IMR-90 (cell line): ENCODE results near the gene MCF2L. TPM values are rescaled to one million over a fixed set of nuclear protein-coding genes. Genes with fewer than 3 reads are reported as not detected.

Experiments
- ATAC-seq: fragments of 200-7000 bp; cut with Tn5 transposase; 2 replicates; pipeline ENCODE4 v1.9.1; 2020; ENCODE audit warnings: low read depth, mild to moderate bottlenecking, moderate library complexity
- BruUV-seq: library from RNA; stranded (reverse); fragments of 400-500 nt; replicated peaks from 2 replicates; lab custom pipeline; 2021; lab: Mats Ljungman, UMichigan
- CTCF ChIA-PET: fragments of 300-600 bp; formaldehyde crosslinking; extraction: SDS; loops from one replicate; lab custom pipeline; 2021; ENCODE audit warnings: antibody characterized with exemption; lab: Yijun Ruan, JAX
- POLR2A ChIA-PET: fragments of 300-600 bp; sonication (Branson Sonifier 250); formaldehyde crosslinking; loops from one replicate; lab custom pipeline; 2022; ENCODE audit warnings: antibody characterized with exemption; ENCODE audit not compliant: unreplicated experiment; lab: Charles Lee
- DNase-seq: peaks from one replicate; pipeline ENCODE4 v3.0.0; 2013
- H2AFZ ChIP-seq: replicated peaks from 2 replicates; pipeline ENCODE3; 2013; ENCODE audit warnings: low read length, mild to moderate bottlenecking; ENCODE audit not compliant: poor library complexity
- H2AK5ac ChIP-seq: 2 replicates; pipeline ENCODE4 v1.6.1; 2013; ENCODE audit warnings: low read depth, low read length, inconsistent platforms
- H2AK9ac ChIP-seq: replicated peaks from 2 replicates; pipeline ENCODE3; 2013; ENCODE audit warnings: mild to moderate bottlenecking, low read depth, low read length, moderate library complexity; ENCODE audit not compliant: poor library complexity
- H2BK120ac ChIP-seq: 2 replicates; pipeline ENCODE4 v1.6.1; 2013; ENCODE audit warnings: low read depth, low read length, inconsistent platforms
- H2BK15ac ChIP-seq: 3 replicates; pipeline ENCODE4 v1.6.1; 2013; ENCODE audit warnings: low read depth, low read length, inconsistent platforms
- H2BK20ac ChIP-seq: 2 replicates; pipeline ENCODE4 v1.6.1; 2013; ENCODE audit warnings: low read depth, mild to moderate bottlenecking, inconsistent platforms, low read length, moderate library complexity
- H2BK5ac ChIP-seq: 2 replicates; pipeline ENCODE4 v1.6.1; 2013; ENCODE audit warnings: mild to moderate bottlenecking, low read depth, low read length, inconsistent platforms; ENCODE audit not compliant: poor library complexity, severe bottlenecking
- H3K14ac ChIP-seq: replicated peaks from 2 replicates; pipeline ENCODE4 v1.6.1; 2013; ENCODE audit warnings: low read depth, low read length, inconsistent platforms
- H3K18ac ChIP-seq: 2 replicates; pipeline ENCODE4 v1.6.1; 2013; ENCODE audit warnings: low read depth, low read length, control low read depth
- H3K23ac ChIP-seq: 2 replicates; pipeline ENCODE4 v1.6.1; 2013; ENCODE audit warnings: low read depth, low read length, inconsistent platforms
- H3K27ac ChIP-seq: 2 replicates; pipeline ENCODE4 v1.5.1; 2013; ENCODE audit warnings: mild to moderate bottlenecking, control low read depth, low read length; ENCODE audit not compliant: insufficient read depth
- H3K27me3 ChIP-seq: 2 replicates; pipeline ENCODE4 v1.6.1; 2013; ENCODE audit warnings: low read length; ENCODE audit not compliant: control insufficient read depth, insufficient read depth
- H3K36me3 ChIP-seq: 2 replicates; pipeline ENCODE4 v1.6.1; 2013; ENCODE audit warnings: low read length, mixed read lengths; ENCODE audit not compliant: control insufficient read depth, insufficient read depth
- H3K4ac ChIP-seq: 2 replicates; pipeline ENCODE4 v1.6.1; 2013; ENCODE audit warnings: low read depth, low read length, inconsistent platforms
- H3K4me1 ChIP-seq: 2 replicates; pipeline ENCODE4 v1.6.1; 2013; ENCODE audit warnings: low read length, mixed read lengths; ENCODE audit not compliant: control insufficient read depth, insufficient read depth
- H3K4me2 ChIP-seq: 2 replicates; pipeline ENCODE4 v1.6.1; 2013; ENCODE audit warnings: low read depth, mild to moderate bottlenecking, control low read depth, low read length, moderate library complexity
- H3K4me3 ChIP-seq: 2 replicates; pipeline ENCODE4 v1.5.1; 2013; ENCODE audit warnings: low read depth, mild to moderate bottlenecking, control low read depth, low read length, moderate library complexity; ENCODE audit not compliant: insufficient read depth
- H3K56ac ChIP-seq: 2 replicates; pipeline ENCODE4 v1.6.1; 2013; ENCODE audit warnings: low read length, inconsistent platforms; ENCODE audit not compliant: insufficient read depth; ENCODE audit errors: extremely low read depth
- H3K79me1 ChIP-seq, 2 experiments: 2 replicates each; pipeline ENCODE4 v1.6.1; 2013; ENCODE audit warnings: low read length in 2 of 2, inconsistent platforms in 1 of 2, low read depth in 1 of 2
- H3K9ac ChIP-seq: 2 replicates; pipeline ENCODE4 v1.6.1; 2013; ENCODE audit warnings: low read depth, low read length, control low read depth
- H3K9me1 ChIP-seq: 2 replicates; pipeline ENCODE4 v1.6.1; 2013; ENCODE audit warnings: low read length, inconsistent platforms; ENCODE audit not compliant: insufficient read depth
- H3K9me3 ChIP-seq: 2 replicates; pipeline ENCODE4 v1.6.1; 2013; ENCODE audit warnings: low read length; ENCODE audit not compliant: control insufficient read depth, insufficient read depth
- H4K20me1 ChIP-seq: 2 replicates; pipeline ENCODE4 v1.6.1; 2013; ENCODE audit warnings: low read length, inconsistent platforms; ENCODE audit not compliant: insufficient read depth
- H4K5ac ChIP-seq: 2 replicates; pipeline ENCODE4 v1.6.1; 2013; ENCODE audit warnings: mild to moderate bottlenecking, low read depth, low read length, control low read depth
- H4K8ac ChIP-seq, 2 experiments: 2 replicates each; pipeline ENCODE4 v1.6.1; 2013; ENCODE audit warnings: low read depth in 2 of 2, low read length in 2 of 2, control low read depth in 1 of 2, inconsistent platforms in 1 of 2
- H4K91ac ChIP-seq: 2 replicates; pipeline ENCODE4 v1.6.1; 2013; ENCODE audit warnings: low read depth, low read length, inconsistent platforms; ENCODE audit not compliant: insufficient read depth
- BHLHE40 ChIP-seq: fragments of 150-350 bp; IDR thresholded peaks from 2 replicates; pipeline ENCODE4 v1.6.1; 2016; ENCODE audit warnings: mild to moderate bottlenecking, low read depth, low read length
- CHD1 ChIP-seq: IDR thresholded peaks from 2 replicates; pipeline ENCODE4 v1.6.1; 2012; ENCODE audit warnings: low read depth, low read length, improper control_type of control experiment
- MAFK ChIP-seq: IDR thresholded peaks from 2 replicates; pipeline ENCODE4 v1.6.1; 2012; ENCODE audit warnings: low read depth, low read length, improper control_type of control experiment
- RCOR1 ChIP-seq: IDR thresholded peaks from 2 replicates; pipeline ENCODE4 v1.6.1; 2012; ENCODE audit warnings: mild to moderate bottlenecking, low read length, improper control_type of control experiment; ENCODE audit not compliant: insufficient replicate concordance
- SMC3 ChIP-seq: fragments of 150-350 bp; IDR thresholded peaks from 2 replicates; pipeline ENCODE4 v1.6.1; 2016; ENCODE audit warnings: low read depth, mild to moderate bottlenecking, antibody characterized with exemption, low read length, moderate library complexity
- WGBS, 2 experiments: methylation state at CpG; one replicate each; pipeline versions ENCODE4 v1.1.5 to v1.1.7; 2013; ENCODE audit warnings: missing lambda C conversion rate in 2 of 2; ENCODE audit not compliant: insufficient read length in 1 of 2; ENCODE audit errors: extremely low coverage in 2 of 2; 5-methylcytosine and 5-hydroxymethylcytosine counted together
- dilution Hi-C: fragments of 300-500 bp; cut with HindIII; formaldehyde crosslinking; loops from one replicate; pipeline ENCODE4 v1.14.3; 2018; ENCODE audit warnings: low sequenced_read_pairs; ENCODE audit not compliant: unreplicated experiment
- in situ Hi-C: fragments of 300-500 bp; cut with MboI; formaldehyde crosslinking; loops from 3 replicates; pipeline ENCODE4 v1.14.3; 2019; ENCODE audit warnings: low sequenced_read_pairs, inconsistent platforms, mixed read lengths
- intact Hi-C: fragments of 100-400 bp; cut with micrococcal nuclease; formaldehyde crosslinking; loops from 2 replicates; pipeline ENCODE4 v1.10.0; 2022
- polyA plus RNA-seq, 3 experiments: library from polyadenylated mRNA; depleted of rRNA; stranded (reverse); fragments of >200 nt; gene quantifications; 2 replicates each; pipeline ENCODE4 v1.2.3, GENCODE V29; 2012; ENCODE audit warnings: low replicate concordance in 1 of 3
- total RNA-seq: library from RNA; depleted of rRNA; stranded (reverse); fragments of >200 nt; gene quantifications from 2 replicates; pipeline ENCODE4 v1.2.3, GENCODE V29; 2012
- TF ChIP-seq, protein P1 (sequence below): conservative IDR thresholded peaks from 2 replicates; pipeline ENCODE4 v1.5.1; 2012; ENCODE audit warnings: mild to moderate bottlenecking, low read depth, low read length, improper control_type of control experiment

The MCF2L gene
- total and polyA plus RNA-seq, 2 of the 4 experiments (the other 2 are of a cell fraction) = 0.18 TPM; not detected in 1

DNA sequence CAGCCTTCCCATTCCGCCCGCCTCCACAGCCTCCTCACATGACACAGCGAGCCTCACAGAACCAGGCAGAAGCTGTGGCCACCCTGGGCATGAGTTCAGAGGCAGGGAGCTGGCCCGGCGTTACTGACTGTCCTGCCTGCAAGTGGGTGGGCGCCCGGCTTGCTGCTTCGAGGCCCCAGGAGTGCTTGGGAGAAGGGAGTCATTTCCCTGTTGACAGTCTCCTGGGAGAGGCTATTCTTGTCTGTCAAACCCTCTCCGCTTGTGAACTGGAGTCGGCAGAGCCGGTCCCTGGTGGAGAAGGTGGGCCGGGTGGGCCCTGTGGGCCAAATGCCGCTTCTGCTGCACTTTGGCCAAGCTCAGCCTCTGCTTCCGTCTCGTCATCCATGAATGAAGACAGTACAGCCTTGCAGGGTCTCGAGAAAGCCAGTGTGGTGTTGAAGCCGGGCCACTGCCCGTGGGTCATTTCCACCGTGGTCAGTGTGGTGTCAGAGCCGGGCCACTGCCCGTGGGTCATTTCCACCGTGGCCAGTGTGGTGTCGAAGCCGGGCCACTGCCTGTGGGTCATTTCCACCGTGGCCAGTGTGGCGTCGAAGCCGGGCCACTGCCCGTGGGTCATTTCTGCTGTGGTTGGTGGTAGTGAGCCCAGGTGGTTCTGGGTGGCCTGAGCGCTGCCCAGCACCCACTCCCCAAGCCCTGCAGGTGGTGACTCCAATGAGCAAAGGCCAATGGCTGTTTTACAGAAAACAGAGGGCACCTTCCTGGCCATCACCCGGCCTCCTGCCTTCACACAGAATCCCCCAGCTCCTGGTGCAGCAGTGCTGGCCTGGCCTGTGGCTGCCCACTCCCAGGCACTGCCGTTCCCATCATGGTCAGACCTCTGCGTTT is 123.1 kb downstream of the MCF2L start (continued):
- TF ChIP-seq SMC3 = no peak

DNA sequence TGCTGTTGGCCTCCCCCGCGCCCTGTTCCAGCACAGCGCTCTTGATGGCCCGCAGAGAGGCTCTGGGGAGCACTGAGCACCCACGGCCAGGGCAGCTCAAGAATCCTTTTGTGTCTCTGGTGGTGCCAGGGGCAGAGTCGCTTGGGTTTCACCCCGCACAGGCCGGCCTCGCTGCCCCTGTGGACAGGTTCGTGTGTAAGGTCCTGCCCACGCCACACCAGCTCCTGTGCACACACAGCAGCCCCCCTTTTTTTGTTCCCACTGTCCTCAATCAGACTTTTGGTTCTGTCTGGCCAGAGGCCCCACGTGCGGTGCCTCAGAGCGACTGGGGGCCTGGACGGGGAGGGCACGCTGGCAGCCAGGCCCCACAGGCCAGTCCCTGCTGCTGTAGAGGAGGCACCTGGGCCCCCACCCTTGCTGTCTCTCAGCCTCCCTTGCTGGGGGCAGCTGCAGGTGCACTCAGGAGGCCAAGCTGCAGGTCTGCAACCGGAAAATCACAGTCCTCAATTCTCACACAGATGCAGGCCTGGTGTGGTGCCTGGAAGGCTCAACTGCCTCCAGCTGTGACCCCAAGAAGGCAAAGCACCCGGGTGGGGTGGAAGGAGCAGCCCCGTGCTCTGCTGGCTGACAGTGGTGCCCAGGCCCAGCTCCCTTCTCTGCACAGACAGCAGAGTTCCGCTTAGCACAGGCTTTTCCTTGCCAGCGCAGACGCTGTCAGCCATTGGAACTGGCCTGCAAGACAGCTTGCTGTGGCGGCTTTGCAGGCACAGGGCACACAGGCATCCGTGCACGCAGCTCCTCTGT is 124.0 kb downstream of the MCF2L start:
- no peaks in the 10 kb centered on the region for H3K36me3 ChIP-seq
- H3K56ac ChIP-seq = no peak overlapping the region
- H2BK5ac ChIP-seq = no peak overlapping the region
- POLR2A ChIA-PET = no interaction called here
- ATAC-seq = no peak
- in situ Hi-C loops = no loop called here
- TF ChIP-seq, protein P1, sequence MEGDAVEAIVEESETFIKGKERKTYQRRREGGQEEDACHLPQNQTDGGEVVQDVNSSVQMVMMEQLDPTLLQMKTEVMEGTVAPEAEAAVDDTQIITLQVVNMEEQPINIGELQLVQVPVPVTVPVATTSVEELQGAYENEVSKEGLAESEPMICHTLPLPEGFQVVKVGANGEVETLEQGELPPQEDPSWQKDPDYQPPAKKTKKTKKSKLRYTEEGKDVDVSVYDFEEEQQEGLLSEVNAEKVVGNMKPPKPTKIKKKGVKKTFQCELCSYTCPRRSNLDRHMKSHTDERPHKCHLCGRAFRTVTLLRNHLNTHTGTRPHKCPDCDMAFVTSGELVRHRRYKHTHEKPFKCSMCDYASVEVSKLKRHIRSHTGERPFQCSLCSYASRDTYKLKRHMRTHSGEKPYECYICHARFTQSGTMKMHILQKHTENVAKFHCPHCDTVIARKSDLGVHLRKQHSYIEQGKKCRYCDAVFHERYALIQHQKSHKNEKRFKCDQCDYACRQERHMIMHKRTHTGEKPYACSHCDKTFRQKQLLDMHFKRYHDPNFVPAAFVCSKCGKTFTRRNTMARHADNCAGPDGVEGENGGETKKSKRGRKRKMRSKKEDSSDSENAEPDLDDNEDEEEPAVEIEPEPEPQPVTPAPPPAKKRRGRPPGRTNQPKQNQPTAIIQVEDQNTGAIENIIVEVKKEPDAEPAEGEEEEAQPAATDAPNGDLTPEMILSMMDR = no peak
- TF ChIP-seq CHD1 (no peak), SMC3 (no peak), RCOR1 (no peak), MAFK (no peak), BHLHE40 (no peak)
- H3K9ac ChIP-seq = no peak overlapping the region
- no peak overlapping the region for H3K18ac ChIP-seq
- 85% methylated on average over 18 of the region's 25 CpGs; no CpG with 5 or more reads in 1 of the 2 experiments for WGBS, 2 experiments
- no peak for DNase-seq
- no peak overlapping the region for H4K5ac ChIP-seq
- no peak overlapping the region for H3K4me2 ChIP-seq
- no peak overlapping the region for H3K23ac ChIP-seq
- no peak overlapping the region for H4K91ac ChIP-seq
- no peak overlapping the region for H3K4ac ChIP-seq
- no peaks in the 10 kb centered on the region for H3K9me1 ChIP-seq
- no peak overlapping the region for H2BK120ac ChIP-seq
- no peak overlapping the region for H3K27ac ChIP-seq
- no peak overlapping the region for H3K14ac ChIP-seq
- no peak overlapping the region for H2AK5ac ChIP-seq
- intact Hi-C loops = no loop called here
- no peak overlapping the region for H4K8ac ChIP-seq
- 0 out of 2 replicates have a peak, but pooled peaks cover 2% of the 10 kb centered on the region for H3K4me1 ChIP-seq
- no peaks in the 10 kb centered on the region for H4K20me1 ChIP-seq
- no peak overlapping the region for H2AK9ac ChIP-seq
- H3K9me3 ChIP-seq = no peaks in the 10 kb centered on the region
- H3K79me1 ChIP-seq = no peaks in the 10 kb centered on the region
- no TSS peak for BruUV-seq
- dilution Hi-C loops = no loop called here
- H2AFZ ChIP-seq = no peak overlapping the region
- CTCF ChIA-PET = no interaction called here
- H2BK15ac ChIP-seq = no peak overlapping the region
- no peak overlapping the region for H2BK20ac ChIP-seq
- H3K4me3 ChIP-seq = no peak overlapping the region
- H3K27me3 ChIP-seq = peaks cover 44% of the 10 kb centered on the region
